ENCODE data around the gene TSPAN32.
"Not testable (repeated sequence)": the region's sequence is repeated elsewhere in the genome, so short reads cannot be mapped to it uniquely, and the experiment has no call there.

TSPAN32 gene

GRCh38 chr11:2316169-2316962, 14.6 kb downstream of the TSPAN32 start:
- no peak for DNase-seq

GRCh38 chr11:2316963-2317244, 15.1 kb downstream of the TSPAN32 start:
- DNase-seq: no peak

DNA sequence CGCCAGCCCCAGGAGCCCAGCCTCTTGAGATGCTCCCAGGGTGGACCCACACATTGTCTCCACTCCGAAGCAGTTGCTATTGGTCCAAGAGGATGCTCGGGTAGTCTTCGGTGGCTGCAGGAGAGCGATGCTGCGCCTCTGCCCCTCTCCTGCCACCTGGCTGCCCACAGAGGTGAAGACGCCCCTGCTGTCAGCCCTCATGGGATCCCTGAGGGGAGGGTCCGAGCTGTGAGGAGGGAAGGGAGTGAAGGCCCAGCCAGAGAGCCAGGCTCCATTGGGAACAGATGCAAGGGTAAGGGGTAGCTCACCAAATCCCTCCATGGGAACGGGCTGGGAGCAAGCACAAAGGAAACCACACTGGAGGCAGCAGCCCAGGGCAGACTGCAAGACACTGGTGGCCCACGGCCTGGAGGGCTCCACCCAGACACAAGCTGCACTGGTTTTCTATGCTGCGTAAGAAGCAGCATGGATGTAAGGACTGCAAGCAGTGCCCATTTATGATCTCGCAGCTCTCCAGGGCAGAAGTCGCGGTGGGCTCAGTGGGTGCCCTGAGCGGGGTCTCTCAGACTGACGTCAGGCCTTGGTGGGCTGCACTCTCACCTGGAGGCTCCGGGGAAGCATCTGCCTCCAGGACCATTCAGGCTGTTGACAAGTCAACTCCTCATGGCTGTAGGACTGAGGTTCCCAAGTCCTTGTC, 15.7 kb downstream of the TSPAN32 start:
- no peak for DNase-seq

DNA sequence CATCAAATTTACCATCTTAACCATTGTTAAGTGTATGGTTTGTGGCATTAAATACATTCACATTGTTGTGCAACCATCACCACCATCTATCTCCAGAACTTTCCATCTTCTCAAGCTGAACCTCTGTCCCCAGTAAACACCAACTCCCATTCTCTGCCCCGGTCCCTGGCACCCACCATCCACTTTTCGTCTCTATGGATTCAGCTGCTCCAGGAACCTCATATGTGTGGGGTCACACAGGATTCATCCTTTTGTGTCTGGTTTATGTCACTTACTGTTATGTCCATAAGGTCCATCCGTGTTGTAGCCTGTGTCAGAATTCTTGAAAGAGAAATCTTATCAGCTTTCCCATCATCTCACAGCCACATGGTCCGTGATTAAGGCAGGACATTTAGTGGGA, 16.3 kb downstream of the TSPAN32 start:
- DNase-seq: no peak

GRCh38 chr11:2318707-2319106, 16.9 kb downstream of the TSPAN32 start:
- DNase-seq: no peak

DNA sequence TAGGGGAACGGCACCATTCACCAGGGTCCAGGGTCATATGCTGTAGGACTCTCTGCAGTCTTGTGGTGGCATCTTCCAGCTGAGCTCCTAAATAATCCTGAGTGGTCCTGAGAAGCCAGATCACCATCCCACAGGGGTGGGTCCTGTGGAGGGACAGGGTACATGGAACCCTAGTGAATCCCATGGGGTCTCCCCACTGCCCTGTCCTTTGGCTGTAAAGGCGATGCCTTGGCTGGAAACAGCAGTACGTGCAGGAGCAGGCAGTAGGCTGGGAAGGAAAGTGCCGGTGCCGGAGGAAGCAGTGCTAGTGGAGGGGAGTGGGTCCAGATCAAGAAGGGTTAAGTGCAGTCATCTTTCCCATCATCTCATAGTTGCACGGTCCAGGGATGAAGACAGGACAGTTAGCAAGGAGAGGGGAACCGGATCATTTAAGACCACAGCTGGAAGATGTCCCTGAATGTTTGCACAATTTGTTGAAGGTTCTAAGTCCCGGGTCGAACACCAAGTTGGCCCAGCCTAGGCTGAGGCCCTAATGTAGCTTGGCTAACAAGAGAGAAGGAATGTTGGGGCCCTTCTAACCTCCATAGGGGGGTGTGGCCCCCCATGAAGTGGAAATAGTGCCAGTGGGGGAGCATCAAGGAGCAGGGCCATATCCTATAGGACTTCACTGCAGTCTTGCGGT, 18.1 kb downstream of the TSPAN32 start:
- DNase-seq: no peak

DNA sequence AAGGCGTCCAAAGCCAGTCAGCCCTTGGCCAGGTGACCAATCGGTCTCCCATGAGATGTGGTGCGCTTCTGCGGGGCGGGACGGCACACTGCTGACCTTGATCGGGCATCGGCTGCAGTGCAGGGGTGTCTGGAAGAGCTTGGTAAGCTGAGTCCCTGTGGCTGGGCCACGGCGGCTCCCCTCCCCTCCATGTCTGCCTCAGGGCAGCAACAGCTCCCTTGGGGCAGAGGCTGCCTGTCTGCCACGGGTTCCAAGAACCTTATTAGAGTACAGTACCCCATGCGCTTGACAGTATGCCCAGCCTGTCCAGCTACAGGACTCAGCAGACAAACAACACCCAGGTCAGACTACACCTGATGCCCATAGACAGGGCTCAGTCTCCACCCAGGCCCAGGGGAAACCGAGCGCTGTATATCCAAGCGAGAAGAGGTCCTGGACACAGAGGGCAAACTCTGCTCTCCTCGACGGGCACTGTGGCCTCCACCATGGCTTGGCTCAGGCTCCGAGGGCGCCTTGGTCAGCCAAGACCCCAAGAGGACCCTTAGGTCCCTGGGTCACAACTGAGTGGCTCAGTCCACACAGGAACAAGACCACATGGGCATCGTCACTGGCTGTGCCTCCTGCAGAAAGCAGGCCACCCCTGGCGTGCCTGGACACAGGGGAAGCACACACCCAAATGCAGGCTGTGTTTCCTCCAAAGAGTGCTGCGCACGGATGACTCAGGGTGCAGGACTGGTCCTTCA, 18.9 kb downstream of the TSPAN32 start:
- DNase-seq: no peak

- no peak for DNase-seq
Measured at GRCh38 chr11:2321311-2321683, 19.5 kb downstream of the TSPAN32 start.

DNA sequence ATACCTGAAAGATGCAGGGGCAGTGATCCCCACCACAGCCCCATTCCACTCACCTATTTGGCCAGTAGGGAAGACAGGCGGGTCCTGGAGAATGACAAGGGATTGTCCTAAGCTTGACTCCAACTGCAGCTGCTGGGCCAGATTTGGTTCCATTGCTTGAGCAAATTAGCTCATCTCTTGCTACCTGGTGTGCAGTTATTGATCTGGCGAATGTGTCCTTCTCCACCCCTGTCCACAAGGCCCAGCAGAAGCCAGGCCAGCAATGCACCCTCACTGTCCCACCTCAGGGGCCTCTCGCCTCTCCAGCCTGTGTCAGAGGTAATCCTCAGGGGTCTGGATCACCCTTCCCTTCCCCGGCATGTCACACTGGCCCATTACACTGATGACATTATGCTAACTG, 23.3 kb downstream of the TSPAN32 start:
- no peak for DNase-seq

DNA sequence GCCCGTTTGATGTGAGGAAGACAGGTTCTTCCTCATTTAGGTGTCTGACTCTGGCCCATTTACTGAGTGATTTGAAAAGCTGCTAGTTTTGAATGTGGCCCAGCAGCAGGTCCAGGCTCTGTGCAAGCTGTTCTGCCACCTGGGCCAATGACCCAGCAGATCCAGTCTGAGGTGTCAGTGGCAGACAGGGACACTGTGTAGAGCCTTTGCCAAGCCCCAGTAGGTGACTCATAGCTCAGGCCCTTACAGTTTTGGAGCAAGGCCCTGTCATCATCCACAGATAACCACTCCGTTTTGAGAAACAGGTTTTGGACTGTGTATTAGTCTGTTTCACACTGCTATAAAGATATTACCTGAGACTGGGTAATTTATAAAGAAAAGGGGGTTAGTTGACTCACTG, 23.9 kb downstream of the TSPAN32 start:
- DNase-seq: no peak

- DNase-seq: no peak
Measured at GRCh38 chr11:2327032-2327431, 25.2 kb downstream of the TSPAN32 start.

DNA sequence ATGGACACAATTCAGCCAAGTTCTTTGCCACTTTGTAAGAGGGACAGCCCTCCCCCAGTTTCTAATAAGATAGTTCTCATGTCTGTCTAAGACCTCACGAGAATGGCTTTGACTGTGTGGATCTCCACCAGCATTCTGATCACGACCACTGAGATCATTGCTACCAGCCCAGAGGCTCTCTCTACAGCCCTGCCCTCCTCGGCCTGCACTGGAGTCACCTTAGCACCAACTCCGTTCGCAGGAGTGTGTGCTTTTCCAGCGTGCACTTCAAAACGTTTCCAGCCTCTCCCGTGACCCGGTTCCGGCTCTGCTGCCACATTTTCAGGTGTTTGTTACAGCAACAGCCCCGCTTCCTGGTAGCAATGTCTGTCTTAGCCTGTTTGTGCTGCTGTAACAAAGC, 26.2 kb downstream of the TSPAN32 start:
- no peak for DNase-seq

- DNase-seq: no peak
Measured at GRCh38 chr11:2328656-2329354, 27.0 kb downstream of the TSPAN32 start.

DNA sequence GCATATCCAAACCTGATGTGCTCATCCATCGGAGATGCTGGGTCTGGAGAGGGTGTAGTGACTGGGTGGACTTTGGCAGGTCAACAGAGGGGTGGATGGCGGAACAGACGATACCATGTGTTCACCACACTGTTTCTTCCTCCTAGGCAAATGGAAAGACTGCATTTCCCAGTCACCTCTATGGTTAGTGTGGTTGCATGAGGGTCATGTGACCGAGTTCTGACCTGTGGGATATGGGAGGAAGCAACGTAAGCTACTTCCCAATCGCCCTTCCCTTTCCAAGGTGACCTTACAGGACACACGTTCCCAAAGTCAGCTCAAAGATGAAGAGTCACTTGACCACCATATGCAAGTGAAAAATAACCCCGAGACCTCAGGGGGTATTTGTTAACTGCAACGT, 27.7 kb downstream of the TSPAN32 start:
- no peak for DNase-seq

GRCh38 chr11:2330696-2331095, 28.9 kb downstream of the TSPAN32 start:
- DNase-seq: no peak

DNA sequence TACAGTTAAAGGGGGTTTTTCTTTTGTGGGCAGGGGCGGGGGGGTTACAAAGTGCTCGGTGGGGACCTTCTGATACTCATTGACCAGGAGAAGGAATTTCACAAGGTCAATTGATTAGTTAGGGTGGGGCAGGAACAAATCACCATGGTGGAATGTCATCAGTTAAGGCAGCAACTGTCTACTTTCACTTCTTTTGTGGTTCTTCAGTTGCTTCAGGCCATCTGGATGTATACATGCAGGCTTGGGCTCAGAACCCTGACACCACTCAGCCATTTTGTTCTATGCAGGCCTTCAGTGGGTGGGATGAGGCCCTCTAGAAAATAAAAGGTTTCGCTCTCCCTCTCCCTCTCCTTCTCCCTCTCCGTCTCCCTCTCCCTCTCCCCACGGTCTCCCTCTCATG, 29.6 kb downstream of the TSPAN32 start:
- DNase-seq: no peak

DNA sequence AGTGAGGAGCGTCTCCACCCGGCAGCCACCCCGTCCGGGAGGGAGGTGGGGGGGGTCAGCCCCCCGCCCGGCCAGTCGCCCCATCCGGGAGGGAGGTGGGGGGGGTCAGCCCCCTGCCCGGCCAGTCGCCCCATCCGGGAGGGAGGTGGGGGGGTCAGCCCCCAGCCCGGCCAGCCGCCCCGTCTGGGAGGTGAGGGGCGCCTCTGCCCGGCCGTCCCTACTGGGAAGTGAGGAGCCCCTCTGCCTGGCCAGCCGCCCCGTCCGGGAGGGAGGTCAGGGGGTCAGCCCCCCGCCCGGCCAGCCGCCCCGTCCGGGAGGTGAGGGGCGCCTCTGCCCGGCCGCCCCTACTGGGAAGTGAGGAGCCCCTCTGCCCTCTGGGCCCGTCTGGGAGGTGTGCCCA, 30.8 kb downstream of the TSPAN32 start:
- not testable (repeated sequence) for DNase-seq

- not testable (repeated sequence) for DNase-seq
Measured at GRCh38 chr11:2333486-2334205, 31.8 kb downstream of the TSPAN32 start.

- not testable (repeated sequence) for DNase-seq
Measured at GRCh38 chr11:2335286-2335685, 33.5 kb downstream of the TSPAN32 start.

DNA sequence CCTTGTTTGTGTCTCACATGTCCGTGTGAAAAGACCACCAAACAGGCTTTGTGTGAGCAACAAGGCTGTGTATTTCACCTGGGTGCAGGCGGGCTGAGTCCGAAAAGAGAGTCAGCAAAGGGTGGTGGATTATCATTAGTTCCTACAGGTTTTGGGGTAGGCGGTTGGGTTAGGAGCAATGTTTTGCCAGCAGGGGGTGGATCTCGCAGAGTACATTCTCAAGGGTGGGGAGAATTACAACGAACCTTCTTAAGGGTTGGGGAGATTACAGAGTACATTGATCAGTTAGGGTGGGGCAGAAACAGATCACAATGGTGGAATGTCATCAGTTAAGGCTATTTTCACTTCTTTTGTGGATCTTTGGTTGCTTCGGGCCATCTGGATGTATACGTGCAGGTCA, 36.9 kb downstream of the TSPAN32 start:
- peak in 1 of 2 donors; percentile 13 for DNase-seq

GRCh38 chr11:2342557-2342956, 40.7 kb downstream of the TSPAN32 start:
- no peak for DNase-seq

- DNase-seq: no peak
Measured at GRCh38 chr11:2342981-2343380, 41.2 kb downstream of the TSPAN32 start.

Data from CD4-positive, alpha-beta T cell treated with Interleukin-4 for 1 hour (primary cell).